Ishikawa (cell line): ENCODE measurements around the gene CCDC141.

Experiments used
- CEBPB ChIP-seq: IDR thresholded peaks from 2 replicates; pipeline ENCODE4 v1.6.1; 2012
- CREB1 ChIP-seq: IDR thresholded peaks from 2 replicates; pipeline ENCODE4 v1.6.1; 2012; ENCODE audit warnings: low read depth
- EGR1 ChIP-seq: IDR thresholded peaks from 2 replicates; pipeline ENCODE4 v1.6.1; 2012
- EP300 ChIP-seq: IDR thresholded peaks from 2 replicates; pipeline ENCODE4 v1.6.1; 2012; ENCODE audit warnings: borderline replicate concordance
- FOXM1 ChIP-seq: IDR thresholded peaks from 2 replicates; pipeline ENCODE4 v1.6.1; 2012; ENCODE audit warnings: low read depth, borderline replicate concordance
- MAX ChIP-seq: IDR thresholded peaks from 2 replicates; pipeline ENCODE4 v1.6.1; 2012
- NFIC ChIP-seq: IDR thresholded peaks from 2 replicates; pipeline ENCODE4 v1.6.1; 2012
- RAD21 ChIP-seq: IDR thresholded peaks from 2 replicates; pipeline ENCODE4 v1.6.1; 2012; ENCODE audit warnings: low read depth
- REST ChIP-seq: IDR thresholded peaks from 2 replicates; pipeline ENCODE4 v1.6.1; 2012; ENCODE audit warnings: low read depth, mild to moderate bottlenecking
- TAF1 ChIP-seq: IDR thresholded peaks from 2 replicates; pipeline ENCODE4 v1.6.1; 2012; ENCODE audit warnings: low read depth, mild to moderate bottlenecking
- TCF12 ChIP-seq: IDR thresholded peaks from 2 replicates; pipeline ENCODE4 v1.6.1; 2012; ENCODE audit warnings: low read depth
- TEAD4 ChIP-seq: IDR thresholded peaks from 2 replicates; pipeline ENCODE4 v1.6.1; 2012
- USF1 ChIP-seq: IDR thresholded peaks from 2 replicates; pipeline ENCODE4 v1.6.1; 2012
- YY1 ChIP-seq: IDR thresholded peaks from 2 replicates; pipeline ENCODE4 v1.6.1; 2012; ENCODE audit warnings: low read depth
- ZBTB7A ChIP-seq: IDR thresholded peaks from 2 replicates; pipeline ENCODE4 v1.6.1; 2012; ENCODE audit warnings: low read depth

The CCDC141 gene

GRCh38 chr2:178874529-178875240 lies 175.3 kb downstream of the CCDC141 start:
- TF ChIP-seq NFIC (no peak), TEAD4 (no peak), FOXM1 (no peak), TAF1 (no peak), REST (no peak), MAX (no peak), YY1 (no peak), EP300 (no peak), ZBTB7A (no peak), CEBPB (no peak), TCF12 (no peak), EGR1 (no peak), RAD21 (no peak), USF1 (no peak), CREB1 (no peak)

- no peak for TF ChIP-seq TCF12
- TF ChIP-seq TEAD4 = no peak
- no peak for TF ChIP-seq USF1
- no peak for TF ChIP-seq MAX
- no peak for TF ChIP-seq REST
- TF ChIP-seq EP300 = no peak
- TF ChIP-seq EGR1 = no peak
- TF ChIP-seq CREB1 = no peak
- TF ChIP-seq CEBPB = no peak
- TF ChIP-seq YY1 = no peak
- TF ChIP-seq RAD21 = no peak
- no peak for TF ChIP-seq TAF1
- no peak for TF ChIP-seq FOXM1
- no peak for TF ChIP-seq ZBTB7A
- no peak for TF ChIP-seq NFIC
These were observed 176.0 kb downstream of the CCDC141 start for GRCh38 chr2:178873912-178874311.

GRCh38 chr2:178871536-178871935 lies 178.4 kb downstream of the CCDC141 start:
- TF ChIP-seq CEBPB (no peak), TAF1 (no peak), MAX (no peak), RAD21 (no peak), USF1 (no peak)

GRCh38 chr2:178870703-178871102 lies 179.2 kb downstream of the CCDC141 start:
- TF ChIP-seq ZBTB7A (no peak), CEBPB (no peak), EGR1 (no peak), TAF1 (no peak), TCF12 (no peak), FOXM1 (no peak), MAX (no peak), CREB1 (no peak), NFIC (no peak), USF1 (no peak), YY1 (no peak), RAD21 (no peak), TEAD4 (no peak), EP300 (no peak), REST (no peak)
